Hematopoietic multipotent progenitor cell treated with erythropoietin and hydrocortisone succinate and interleukin-3 and kit ligand, for 6 days (in vitro differentiated cells): ENCODE data around the gene GOLGA8S.
"Not testable (repeated sequence)": the region's sequence is repeated elsewhere in the genome, so short reads cannot be mapped to it uniquely, and the experiment has no call there.

Experiments used
- DNase-seq: peaks from one replicate; pipeline ENCODE4 v3.0.0-alpha.2; 2015

The GOLGA8S gene

DNA sequence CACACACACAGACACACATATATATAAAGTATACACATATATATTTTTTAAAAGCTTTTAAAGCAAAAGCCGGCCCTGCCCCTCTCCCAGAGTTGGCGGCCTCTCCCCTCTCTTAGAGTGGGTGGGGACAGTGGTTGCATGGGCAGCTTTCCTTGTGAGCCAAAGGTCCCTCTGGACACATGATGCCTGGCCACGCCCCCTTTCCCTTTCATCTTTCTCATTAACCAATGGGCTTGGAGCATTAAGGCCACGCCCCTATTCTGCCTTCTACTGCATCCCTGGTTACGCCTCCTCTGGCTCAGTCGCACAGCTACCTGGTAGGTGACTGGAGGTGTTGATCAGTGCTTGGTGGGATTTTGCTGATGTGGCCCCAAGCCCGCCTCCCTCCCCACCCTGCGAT, at the start of gene GOLGA8S:
GOLGA8S (plus strand) TSS at position 301 of the 400 bp plus-strand sequence; CDS start at position 363, 62 bp downstream.
- DNase-seq, result not testable (repeated sequence)

GRCh38 chr15:23304805-23305204, 49.7 kb upstream of the GOLGA8S start:
- peak; percentile 3 for DNase-seq

- not testable (repeated sequence) for DNase-seq
These were observed 48.6 kb upstream of the GOLGA8S start for GRCh38 chr15:23305921-23306320.

DNA sequence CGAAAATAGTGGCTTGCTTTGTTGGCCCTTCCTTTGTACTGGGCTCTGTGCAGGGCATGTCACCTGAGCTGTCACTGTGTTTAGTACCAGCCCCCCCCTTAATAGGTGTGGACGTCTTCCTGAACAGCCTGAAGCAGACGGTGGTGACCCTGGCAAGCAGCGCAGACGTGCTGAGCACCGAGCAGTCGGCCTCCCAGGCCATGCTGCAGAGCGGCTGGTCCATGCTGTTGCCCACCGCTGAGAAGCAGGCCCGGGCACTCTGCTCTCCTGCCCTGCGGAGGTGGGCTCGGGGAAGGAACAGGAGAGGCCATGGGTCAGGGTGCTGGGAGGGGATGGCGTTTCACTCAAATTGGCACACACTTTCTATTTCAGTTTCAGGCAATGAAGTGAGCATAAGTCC, 43.3 kb upstream of the GOLGA8S start:
- DNase-seq, result not testable (repeated sequence)

GRCh38 chr15:23334096-23334495, 20.5 kb upstream of the GOLGA8S start, which contains the start of gene GOLGA6L26:
TSS of gene GOLGA6L26 (minus strand) at chr15:23334196. CDS start at chr15:23334135, 61 bp downstream.
- not testable (repeated sequence) for DNase-seq

DNA sequence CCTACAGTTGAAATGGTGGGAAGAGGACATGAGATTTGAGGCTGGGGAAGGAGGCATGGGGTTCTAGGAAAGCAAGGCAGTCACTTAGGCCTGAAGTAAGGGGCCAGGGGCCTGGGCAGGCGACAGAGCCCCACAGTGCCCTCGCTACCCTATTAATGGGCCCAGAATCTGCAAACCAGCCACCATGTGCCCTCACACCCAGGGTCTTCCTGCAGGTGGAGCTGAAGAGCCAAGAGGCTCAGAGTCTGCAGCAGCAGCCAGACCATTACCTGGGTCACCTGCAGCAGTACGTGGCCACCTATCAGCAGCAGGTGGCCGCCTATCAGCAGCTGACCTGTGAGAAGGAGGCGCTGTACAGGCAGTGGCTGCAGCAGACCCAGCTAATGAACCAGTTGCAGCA, 8.1 kb downstream of the GOLGA8S start:
- not testable (repeated sequence) for DNase-seq

- not testable (repeated sequence) for DNase-seq
These were observed 9.7 kb downstream of the GOLGA8S start for GRCh38 chr15:23364261-23364660.

GRCh38 chr15:23370578-23370977, 16.0 kb downstream of the GOLGA8S start:
- no peak for DNase-seq

GRCh38 chr15:23371134-23371533, 16.6 kb downstream of the GOLGA8S start:
- not testable (repeated sequence) for DNase-seq

- not testable (repeated sequence) for DNase-seq
These were observed 17.3 kb downstream of the GOLGA8S start for GRCh38 chr15:23371868-23372267.

DNA sequence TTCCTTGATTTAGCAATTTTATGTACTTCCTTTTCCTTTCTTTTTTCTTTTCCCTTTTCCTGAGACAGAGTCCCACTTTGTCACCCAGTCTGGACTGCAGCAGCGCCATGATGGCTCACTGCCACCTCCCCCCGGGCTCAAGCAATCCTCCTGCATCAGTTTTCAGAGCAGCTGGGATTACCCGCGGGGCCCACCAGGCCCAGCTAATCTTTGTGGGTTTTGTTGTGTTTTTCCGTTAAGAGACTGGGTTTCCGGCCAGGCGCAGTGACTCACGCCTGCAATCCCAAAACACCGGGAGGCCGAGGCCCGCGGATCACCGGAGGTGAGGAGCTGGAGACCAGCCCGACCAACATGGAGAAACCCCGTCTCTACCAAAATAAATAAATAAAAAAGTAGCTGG, 17.7 kb downstream of the GOLGA8S start:
- DNase-seq, result no peak

GRCh38 chr15:23372891-23373600, 18.5 kb downstream of the GOLGA8S start:
- DNase-seq, result not testable (repeated sequence)

DNA sequence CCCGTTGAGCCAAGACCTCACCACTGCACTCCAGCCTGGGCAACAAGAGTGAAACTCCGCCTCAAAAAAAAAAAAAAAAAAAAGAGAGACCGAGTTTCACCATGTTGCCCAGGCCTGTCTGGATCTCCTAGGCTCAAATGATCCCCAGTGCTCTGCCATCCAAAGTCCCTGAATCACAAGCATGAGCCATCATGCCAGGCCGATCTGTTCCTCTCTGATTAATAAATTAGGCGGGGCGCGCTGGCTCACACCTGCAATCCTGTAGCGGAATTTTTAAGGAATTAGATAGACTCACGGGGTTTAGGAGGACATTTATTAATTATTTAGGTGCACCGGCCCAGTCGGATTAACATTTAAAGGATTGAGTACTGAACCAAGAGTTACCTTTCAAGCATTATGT, 19.7 kb downstream of the GOLGA8S start:
- not testable (repeated sequence) for DNase-seq

- not testable (repeated sequence) for DNase-seq
These were observed 24.4 kb downstream of the GOLGA8S start for GRCh38 chr15:23378946-23379345.

GRCh38 chr15:23380700-23381099, 26.2 kb downstream of the GOLGA8S start:
- not testable (repeated sequence) for DNase-seq

GRCh38 chr15:23381192-23381591, 26.6 kb downstream of the GOLGA8S start:
- DNase-seq, result not testable (repeated sequence)

DNA sequence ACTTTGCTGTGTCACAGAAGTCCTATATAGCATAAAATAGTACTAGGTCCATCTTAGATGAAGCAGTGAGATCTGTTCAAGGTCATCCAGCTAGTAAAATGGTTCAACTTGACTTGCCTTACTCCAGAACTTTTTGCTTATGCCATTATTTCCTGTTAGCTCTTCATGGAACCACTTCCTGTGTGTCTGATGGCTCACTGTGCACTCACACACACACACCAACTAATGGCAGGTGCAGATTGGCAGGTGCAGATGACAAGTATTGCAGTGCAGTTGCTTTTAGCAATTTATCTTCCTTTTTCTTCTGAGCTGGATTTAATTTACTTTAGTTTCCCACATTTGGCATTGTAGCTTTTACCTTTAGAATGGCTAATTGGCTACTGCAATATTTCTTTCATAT, 29.8 kb downstream of the GOLGA8S start:
- no peak for DNase-seq

- no peak for DNase-seq
These were observed 31.4 kb downstream of the GOLGA8S start for GRCh38 chr15:23385886-23386430.

- no peak for DNase-seq
These were observed 33.2 kb downstream of the GOLGA8S start for GRCh38 chr15:23387621-23388190.

GRCh38 chr15:23395030-23395692, 40.6 kb downstream of the GOLGA8S start:
- DNase-seq, result no peak

DNA sequence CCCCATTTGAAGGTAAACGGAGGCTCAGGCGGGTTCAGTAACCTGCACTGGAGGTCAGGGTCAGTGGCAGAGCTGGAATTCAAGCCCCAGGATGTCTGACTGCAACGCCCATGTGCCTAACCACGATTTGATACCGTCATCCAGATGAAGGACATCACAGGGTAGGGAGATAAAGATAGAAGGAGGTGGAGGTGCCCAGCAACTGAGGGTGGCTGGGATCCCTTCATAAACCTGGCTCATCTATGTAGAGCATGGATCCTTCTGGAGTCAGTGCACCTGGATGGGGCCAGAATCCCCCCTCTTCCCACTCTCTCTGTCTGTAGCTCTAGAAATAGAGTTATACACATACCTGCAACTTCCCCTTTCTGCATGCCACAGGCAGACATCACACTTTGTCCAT, 41.3 kb downstream of the GOLGA8S start:
- no peak for DNase-seq

DNA sequence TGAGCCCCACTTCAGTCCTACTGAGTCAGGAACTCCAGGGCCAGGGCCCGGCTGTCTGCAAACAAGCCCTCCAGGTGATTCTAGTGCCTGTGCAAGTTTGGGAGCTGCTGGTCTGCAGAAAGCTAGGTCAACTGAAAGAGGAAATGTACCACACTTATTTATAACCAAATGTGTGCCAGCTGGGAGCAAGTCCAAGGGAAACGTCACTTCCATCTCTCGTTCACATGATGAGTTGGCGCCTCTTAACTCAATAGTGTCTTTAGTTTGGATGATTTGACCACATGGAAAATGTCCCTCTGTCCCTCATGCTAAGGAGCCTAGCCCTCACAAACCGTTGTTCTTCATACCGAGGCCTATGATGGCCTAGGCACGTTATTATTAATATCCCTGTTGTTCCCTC, 43.2 kb downstream of the GOLGA8S start:
- DNase-seq, result no peak

- not testable (repeated sequence) for DNase-seq
These were observed 43.8 kb downstream of the GOLGA8S start for GRCh38 chr15:23398357-23398756.
